ENCODE results near the gene RHBDD3. TPM values are rescaled to one million over a fixed set of nuclear protein-coding genes. Genes with fewer than 3 reads are reported as not detected.

RHBDD3 gene
- total and polyA plus RNA-seq, 2 donors (not counting 1 experiment from before 2014, with no cell fraction given): 11.9 to 12.5 TPM

- no peak overlapping the region for H3K27ac Mint-ChIP-seq
Observed at GRCh38 chr22:29314537-29315285, 46.9 kb upstream of the RHBDD3 start.

More at GRCh38 chr22:29314537-29315285, 46.9 kb upstream of the RHBDD3 start:
- H3K9ac ChIP-seq (ENCODE audit: low read length): peak overlapping the region; percentile 43
- peaks cover 32 to 41% of the 10 kb centered on the region in 2 donors for H3K4me1 ChIP-seq (ENCODE audit: control insufficient read depth in 2 of 2, insufficient read depth in 2 of 2, low read length in 2 of 2)
- TF ChIP-seq CTCF (IDR thresholded peaks at IDR 0.05) (no peak), EZH2 (IDR thresholded peaks at IDR 0.05; ENCODE audit: borderline replicate concordance, insufficient read depth, low read depth, low read length, poor library complexity, severe bottlenecking) (no peak)
- no peaks in the 10 kb centered on the region for H3K79me2 ChIP-seq (ENCODE audit: control insufficient read depth, insufficient read depth, low read length)
- no peak overlapping the region for H3K27ac ChIP-seq (ENCODE audit: low read length in 2 of 2)
- peak overlapping the region in 3 of 5 experiments; percentile 5 to 39 (median 8) for H3K4me3 ChIP-seq (ENCODE audit: control extremely low read depth in 1 of 5, extremely low read depth in 1 of 5, insufficient read depth in 1 of 5, low read depth in 2 of 5, low read length in 4 of 5)
- DNase-seq (no peak), ATAC-seq (ENCODE audit: low read depth) (no peak)
- peaks cover 7% of the 10 kb centered on the region for H4K20me1 ChIP-seq (ENCODE audit: control insufficient read depth, insufficient read depth, low read length, poor library complexity, severe bottlenecking)
- H3K27me3 Mint-ChIP-seq: peaks cover 41% of the 10 kb centered on the region
- peak overlapping the region; percentile 71 for H3K4me3 Mint-ChIP-seq
- no peaks in the 10 kb centered on the region for H3K36me3 ChIP-seq (replicated peaks in 1 of 2; ENCODE audit: control extremely low read depth in 1 of 2, control insufficient read depth in 1 of 2, extremely low read depth in 1 of 2, insufficient read depth in 2 of 2, low read length in 1 of 2)
- ChIA-PET POLR2A (no interaction called here), CTCF (no interaction called here)
- no peaks in the 10 kb centered on the region for H3K9me3 Mint-ChIP-seq (ENCODE audit: insufficient read depth)
- H3K27me3 ChIP-seq (replicated peaks in 1 of 4; ENCODE audit: control extremely low read depth in 1 of 4, control insufficient read depth in 3 of 4, insufficient read depth in 4 of 4, low read length in 3 of 4): peaks cover 0 to 60% (median 26%) of the 10 kb centered on the region in 4 experiments
- intact Hi-C loops (cut with micrococcal nuclease): no loop called here
- H3K9me3 ChIP-seq (ENCODE audit: control extremely low read depth in 1 of 3, control insufficient read depth in 2 of 3, insufficient read depth in 1 of 3, low read length in 2 of 3): peaks cover 0 to 25% (median 0%) of the 10 kb centered on the region in 3 donors
- peak overlapping the region; percentile 73 for H3K4me2 ChIP-seq (replicated peaks; ENCODE audit: low read depth, low read length, poor library complexity, severe bottlenecking)
- H2AFZ ChIP-seq (ENCODE audit: insufficient read depth, low read depth, low read length, poor library complexity, severe bottlenecking): no peak overlapping the region
- WGBS (ENCODE audit: insufficient coverage): 5% methylated on average over 69 of the region's 69 CpGs
- H3K4me1 Mint-ChIP-seq: peaks cover 31% of the 10 kb centered on the region

Data from B cell (primary cell).